SHP77 treated with DMSO at 0.1 percent for 48 hours (cell line): ENCODE measurements around the gene TFF3.

Experiments used
- DNase-seq: peaks from one replicate; lab custom pipeline; 2025; lab: John Stamatoyannopoulos, UW

TFF3 gene

GRCh38 chr21:42266971-42267556, 48.1 kb downstream of the TFF3 start:
- no peak for DNase-seq

DNA sequence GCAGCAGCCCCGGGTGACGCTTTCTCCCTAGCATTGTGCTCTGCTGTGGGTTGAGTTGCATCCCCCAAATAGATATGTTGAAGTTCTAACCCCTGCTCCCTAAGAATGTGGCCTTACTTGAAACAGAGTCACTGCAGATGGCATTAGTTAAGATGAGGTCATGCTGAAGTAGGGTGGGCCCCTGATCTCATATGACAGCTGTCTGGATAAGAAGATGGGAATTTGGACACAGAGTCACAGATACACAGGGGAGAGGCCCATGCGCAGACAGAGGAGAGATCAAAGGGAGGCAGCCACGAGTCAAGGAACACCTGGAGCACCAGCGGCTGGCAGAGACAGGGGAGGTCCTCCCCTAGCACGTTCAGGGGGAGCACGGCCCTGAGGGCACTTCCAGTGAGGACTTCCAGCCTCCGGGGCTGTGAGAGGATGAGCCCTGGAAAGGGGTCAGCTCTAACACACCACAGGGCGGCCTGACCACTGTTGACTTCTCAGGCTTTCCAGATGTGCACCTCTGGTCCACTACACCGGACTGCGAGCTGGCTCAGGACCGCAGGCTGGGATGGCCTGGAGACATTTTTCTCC, 49.9 kb downstream of the TFF3 start:
- DNase-seq = no peak

- no peak for DNase-seq
Observed at GRCh38 chr21:42264245-42265195, 50.7 kb downstream of the TFF3 start.

GRCh38 chr21:42263591-42264131, 51.5 kb downstream of the TFF3 start:
- DNase-seq = no peak

GRCh38 chr21:42262831-42263231, 52.4 kb downstream of the TFF3 start:
- peak; percentile 16 for DNase-seq

GRCh38 chr21:42261829-42262200, 53.4 kb downstream of the TFF3 start:
- DNase-seq = no peak
